Measurements from ENCODE around the gene CFAP157. TPM values are rescaled to one million over a fixed set of nuclear protein-coding genes. Genes with fewer than 3 reads are reported as not detected.

The CFAP157 gene
- 0.18 TPM in 1 of 2 replicates, not detected in the other for total RNA-seq

GRCh38 chr9:127706836-127707241 lies at the start of gene CFAP157:
CFAP157 (plus strand) TSS chr9:127706988; CDS start chr9:127707032, 44 bp downstream.
- H3K36me3 Mint-ChIP-seq (ENCODE audit: low read depth) = peaks cover 3% of the 10 kb centered on the region
- no peaks in the 10 kb centered on the region for H3K27me3 Mint-ChIP-seq (ENCODE audit: low read depth)
- DNase-seq (ENCODE audit: low spot score) = no peak
- intact Hi-C loops (cut with micrococcal nuclease) = no loop called here
- no peak within 1 kb of the TSS for H3K4me3 Mint-ChIP-seq (ENCODE audit: low read depth)
- H3K9me3 Mint-ChIP-seq = no peaks in the 10 kb centered on the region
- H3K4me1 Mint-ChIP-seq (ENCODE audit: low read depth) = peaks cover 18% of the 10 kb centered on the region
- no peak within 1 kb of the TSS for H3K27ac Mint-ChIP-seq

GRCh38 chr9:127658428-127658827 lies 48.4 kb upstream of the CFAP157 start:
- intact Hi-C loops (cut with micrococcal nuclease) = no loop called here
- no peak for DNase-seq (ENCODE audit: low spot score)
- Mint-ChIP-seq H3K4me1 (ENCODE audit: low read depth) (no peaks in the 10 kb centered on the region), H3K27ac (no peak overlapping the region), H3K4me3 (ENCODE audit: low read depth) (no peak overlapping the region), H3K36me3 (ENCODE audit: low read depth) (peaks cover 9% of the 10 kb centered on the region), H3K9me3 (no peaks in the 10 kb centered on the region), H3K27me3 (ENCODE audit: low read depth) (no peaks in the 10 kb centered on the region)

GRCh38 chr9:127660886-127661741 lies 45.7 kb upstream of the CFAP157 start:
- no peaks in the 10 kb centered on the region for H3K4me1 Mint-ChIP-seq (ENCODE audit: low read depth)
- H3K4me3 Mint-ChIP-seq (ENCODE audit: low read depth) = no peak overlapping the region
- no peak for DNase-seq (ENCODE audit: low spot score)
- peaks cover 11% of the 10 kb centered on the region for H3K36me3 Mint-ChIP-seq (ENCODE audit: low read depth)
- H3K9me3 Mint-ChIP-seq = no peaks in the 10 kb centered on the region
- intact Hi-C loops (cut with micrococcal nuclease) = no loop called here
- no peak overlapping the region for H3K27ac Mint-ChIP-seq
- no peaks in the 10 kb centered on the region for H3K27me3 Mint-ChIP-seq (ENCODE audit: low read depth)

- Mint-ChIP-seq H3K36me3 (ENCODE audit: low read depth) (peaks cover 12% of the 10 kb centered on the region), H3K4me1 (ENCODE audit: low read depth) (no peaks in the 10 kb centered on the region), H3K27ac (no peak overlapping the region), H3K27me3 (ENCODE audit: low read depth) (no peaks in the 10 kb centered on the region), H3K9me3 (no peaks in the 10 kb centered on the region), H3K4me3 (ENCODE audit: low read depth) (no peak overlapping the region)
- no peak for DNase-seq (ENCODE audit: low spot score)
- intact Hi-C loops (cut with micrococcal nuclease) = no loop called here
Observed at GRCh38 chr9:127662617-127663016, 44.2 kb upstream of the CFAP157 start.

GRCh38 chr9:127664324-127664677 lies 42.5 kb upstream of the CFAP157 start:
- DNase-seq (ENCODE audit: low spot score) = no peak
- intact Hi-C loops (cut with micrococcal nuclease) = no loop called here
- Mint-ChIP-seq H3K36me3 (ENCODE audit: low read depth) (peaks cover 12% of the 10 kb centered on the region), H3K27me3 (ENCODE audit: low read depth) (no peaks in the 10 kb centered on the region), H3K27ac (no peak overlapping the region), H3K4me3 (ENCODE audit: low read depth) (no peak overlapping the region), H3K9me3 (no peaks in the 10 kb centered on the region), H3K4me1 (ENCODE audit: low read depth) (no peaks in the 10 kb centered on the region)

GRCh38 chr9:127664678-127665507 lies 41.9 kb upstream of the CFAP157 start:
- intact Hi-C loops (cut with micrococcal nuclease) = no loop called here
- DNase-seq (ENCODE audit: low spot score) = no peak
- no peak overlapping the region for H3K27ac Mint-ChIP-seq
- no peaks in the 10 kb centered on the region for H3K27me3 Mint-ChIP-seq (ENCODE audit: low read depth)
- H3K4me3 Mint-ChIP-seq (ENCODE audit: low read depth) = no peak overlapping the region
- H3K9me3 Mint-ChIP-seq = no peaks in the 10 kb centered on the region
- H3K36me3 Mint-ChIP-seq (ENCODE audit: low read depth) = peaks cover 12% of the 10 kb centered on the region
- H3K4me1 Mint-ChIP-seq (ENCODE audit: low read depth) = no peaks in the 10 kb centered on the region

GRCh38 chr9:127667127-127667844 lies 39.5 kb upstream of the CFAP157 start:
- intact Hi-C loops (cut with micrococcal nuclease) = no loop called here
- Mint-ChIP-seq H3K4me3 (ENCODE audit: low read depth) (no peak overlapping the region), H3K9me3 (no peaks in the 10 kb centered on the region), H3K4me1 (ENCODE audit: low read depth) (no peaks in the 10 kb centered on the region), H3K27ac (no peak overlapping the region), H3K36me3 (ENCODE audit: low read depth) (peaks cover 14% of the 10 kb centered on the region), H3K27me3 (ENCODE audit: low read depth) (no peaks in the 10 kb centered on the region)
- no peak for DNase-seq (ENCODE audit: low spot score)

GRCh38 chr9:127667906-127668305 lies 38.9 kb upstream of the CFAP157 start:
- peaks cover 11% of the 10 kb centered on the region for H3K36me3 Mint-ChIP-seq (ENCODE audit: low read depth)
- H3K4me1 Mint-ChIP-seq (ENCODE audit: low read depth) = no peaks in the 10 kb centered on the region
- no peaks in the 10 kb centered on the region for H3K9me3 Mint-ChIP-seq
- no peak overlapping the region for H3K4me3 Mint-ChIP-seq (ENCODE audit: low read depth)
- intact Hi-C loops (cut with micrococcal nuclease) = no loop called here
- no peak for DNase-seq (ENCODE audit: low spot score)
- H3K27me3 Mint-ChIP-seq (ENCODE audit: low read depth) = no peaks in the 10 kb centered on the region
- no peak overlapping the region for H3K27ac Mint-ChIP-seq

- DNase-seq (ENCODE audit: low spot score) = no peak
- intact Hi-C loops (cut with micrococcal nuclease) = no loop called here
- Mint-ChIP-seq H3K27me3 (ENCODE audit: low read depth) (no peaks in the 10 kb centered on the region), H3K36me3 (ENCODE audit: low read depth) (peaks cover 7% of the 10 kb centered on the region), H3K9me3 (no peaks in the 10 kb centered on the region), H3K4me3 (ENCODE audit: low read depth) (no peak overlapping the region), H3K27ac (no peak overlapping the region), H3K4me1 (ENCODE audit: low read depth) (no peaks in the 10 kb centered on the region)
Observed at GRCh38 chr9:127673234-127673633, 33.6 kb upstream of the CFAP157 start.

GRCh38 chr9:127676638-127677037 lies 30.1 kb upstream of the CFAP157 start:
- H3K4me3 Mint-ChIP-seq (ENCODE audit: low read depth) = no peak overlapping the region
- no peaks in the 10 kb centered on the region for H3K9me3 Mint-ChIP-seq

GRCh38 chr9:127679506-127679905 lies 27.3 kb upstream of the CFAP157 start:
- DNase-seq (ENCODE audit: low spot score) = no peak
- Mint-ChIP-seq H3K4me3 (ENCODE audit: low read depth) (no peak overlapping the region), H3K9me3 (no peaks in the 10 kb centered on the region), H3K36me3 (ENCODE audit: low read depth) (peaks cover 2% of the 10 kb centered on the region), H3K4me1 (ENCODE audit: low read depth) (no peaks in the 10 kb centered on the region), H3K27ac (no peak overlapping the region), H3K27me3 (ENCODE audit: low read depth) (no peaks in the 10 kb centered on the region)
- intact Hi-C loops (cut with micrococcal nuclease) = no loop called here

More at GRCh38 chr9:127676638-127677037, 30.1 kb upstream of the CFAP157 start:
- Mint-ChIP-seq H3K27ac (no peak overlapping the region), H3K4me1 (ENCODE audit: low read depth) (no peaks in the 10 kb centered on the region), H3K36me3 (ENCODE audit: low read depth) (no peaks in the 10 kb centered on the region), H3K27me3 (ENCODE audit: low read depth) (no peaks in the 10 kb centered on the region)
- DNase-seq (ENCODE audit: low spot score) = no peak
- intact Hi-C loops (cut with micrococcal nuclease) = no loop called here

- Mint-ChIP-seq H3K9me3 (no peaks in the 10 kb centered on the region), H3K27ac (no peak overlapping the region), H3K36me3 (ENCODE audit: low read depth) (peaks cover 2% of the 10 kb centered on the region), H3K4me1 (ENCODE audit: low read depth) (no peaks in the 10 kb centered on the region), H3K4me3 (ENCODE audit: low read depth) (no peak overlapping the region), H3K27me3 (ENCODE audit: low read depth) (no peaks in the 10 kb centered on the region)
- intact Hi-C loops (cut with micrococcal nuclease) = no loop called here
- DNase-seq (ENCODE audit: low spot score) = no peak
Observed at GRCh38 chr9:127680226-127680625, 26.6 kb upstream of the CFAP157 start.

Measured in activated T-helper 2 cell treated with anti-CD3 and anti-CD28 coated beads, Interferon-gamma antibody, Interleukin-2, Interleukin-4, amounts not matched to agents 10 μg/mL and 5 μg/mL and 100 μg/mL, durations not matched to agents 14 hours and 24 hours and 36 hours (primary cell).